Measurements from ENCODE around the gene TAF4.
"Not testable (repeated sequence)": the region's sequence is repeated elsewhere in the genome, so short reads cannot be mapped to it uniquely, and the experiment has no call there.

- not testable (repeated sequence) for TF ChIP-seq CTCF, POLR2A (IDR thresholded peaks at IDR 0.05)
Measured at GRCh38 chr20:62071669-62072430, 6.2 kb upstream of the TAF4 start.
